ENCODE data around the gene MYO1H.

DNA sequence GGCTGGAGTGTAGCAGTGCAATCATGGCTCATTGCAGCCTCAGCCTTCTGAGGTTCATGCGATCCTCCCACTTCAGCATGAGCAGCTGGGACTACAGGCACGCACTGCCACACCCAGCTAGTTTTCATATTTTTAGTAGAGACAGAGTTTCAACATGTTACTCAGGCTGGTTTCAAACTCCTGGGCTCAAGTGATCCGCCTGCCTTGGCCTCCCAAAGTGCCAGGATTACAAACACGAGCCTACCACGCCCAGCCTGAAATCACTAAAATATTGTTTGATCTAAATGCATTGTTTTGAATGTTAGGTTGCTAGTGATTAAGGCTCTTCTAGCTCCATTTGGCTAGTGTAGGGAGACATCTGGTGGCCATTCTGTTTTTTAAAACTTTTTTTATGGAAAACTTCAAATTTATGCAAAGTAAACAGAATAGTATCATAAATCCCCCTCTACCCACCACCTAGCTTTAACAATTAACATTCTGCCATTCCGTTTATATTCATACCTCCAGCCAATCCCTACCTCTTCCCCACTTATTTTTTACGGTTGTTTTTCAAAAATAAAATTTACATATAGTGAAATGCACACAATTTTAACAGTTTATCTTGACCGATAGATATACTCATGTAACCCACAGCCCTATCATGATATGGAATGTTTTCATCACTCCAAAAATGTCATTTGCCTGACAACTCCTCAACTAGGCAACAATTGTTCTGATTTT, 37.8 kb downstream of the MYO1H start:
- TF ChIP-seq, protein P1, sequence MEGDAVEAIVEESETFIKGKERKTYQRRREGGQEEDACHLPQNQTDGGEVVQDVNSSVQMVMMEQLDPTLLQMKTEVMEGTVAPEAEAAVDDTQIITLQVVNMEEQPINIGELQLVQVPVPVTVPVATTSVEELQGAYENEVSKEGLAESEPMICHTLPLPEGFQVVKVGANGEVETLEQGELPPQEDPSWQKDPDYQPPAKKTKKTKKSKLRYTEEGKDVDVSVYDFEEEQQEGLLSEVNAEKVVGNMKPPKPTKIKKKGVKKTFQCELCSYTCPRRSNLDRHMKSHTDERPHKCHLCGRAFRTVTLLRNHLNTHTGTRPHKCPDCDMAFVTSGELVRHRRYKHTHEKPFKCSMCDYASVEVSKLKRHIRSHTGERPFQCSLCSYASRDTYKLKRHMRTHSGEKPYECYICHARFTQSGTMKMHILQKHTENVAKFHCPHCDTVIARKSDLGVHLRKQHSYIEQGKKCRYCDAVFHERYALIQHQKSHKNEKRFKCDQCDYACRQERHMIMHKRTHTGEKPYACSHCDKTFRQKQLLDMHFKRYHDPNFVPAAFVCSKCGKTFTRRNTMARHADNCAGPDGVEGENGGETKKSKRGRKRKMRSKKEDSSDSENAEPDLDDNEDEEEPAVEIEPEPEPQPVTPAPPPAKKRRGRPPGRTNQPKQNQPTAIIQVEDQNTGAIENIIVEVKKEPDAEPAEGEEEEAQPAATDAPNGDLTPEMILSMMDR (IDR thresholded peaks at IDR 0.05; ENCODE audit: insufficient read depth, low read depth, low read length): peak; percentile 46
- no peak for TF ChIP-seq EZH2 (IDR thresholded peaks at IDR 0.05; ENCODE audit: insufficient read depth, low read length)

All from astrocyte (in vitro differentiated cells and primary cell).